Natural killer cell (primary cell): ENCODE measurements around the gene MSGN1. TPM values are rescaled to one million over a fixed set of nuclear protein-coding genes. Genes with fewer than 3 reads are reported as not detected.

Experiments used
- ATAC-seq, 3 donors: fragments of 150-1000 bp in 2 of 3; fragments of 200-7000 bp in 1 of 3; cut with Tn5 transposase; 1 replicate in 1 of 3; 2 replicates in 2 of 3; pipeline ENCODE4 v1.10.0; 2021; ENCODE audit warnings: mild to moderate bottlenecking in 2 of 3, moderate library complexity in 2 of 3
- DNase-seq, 2 donors: peaks; one replicate each; pipeline versions ENCODE4 v3.0.0 to v3.0.0-alpha.2; 2013 to 2021; ENCODE audit warnings: mixed read lengths in 1 of 2
- H3K27ac ChIP-seq: one replicate; pipeline ENCODE4 v1.5.1; 2013; ENCODE audit warnings: mild to moderate bottlenecking, low read length
- H3K27me3 ChIP-seq: one replicate; pipeline ENCODE4 v1.6.1; 2013; ENCODE audit warnings: low read length; ENCODE audit not compliant: control insufficient read depth, insufficient read depth
- H3K36me3 ChIP-seq: one replicate; pipeline ENCODE4 v1.6.1; 2013; ENCODE audit warnings: low read length; ENCODE audit not compliant: control insufficient read depth, insufficient read depth
- H3K4me1 ChIP-seq: one replicate; pipeline ENCODE4 v1.6.1; 2013; ENCODE audit warnings: low read length; ENCODE audit not compliant: control insufficient read depth, insufficient read depth
- H3K4me3 ChIP-seq: one replicate; pipeline ENCODE4 v1.5.1; 2013; ENCODE audit warnings: low read length
- H3K9me3 ChIP-seq: one replicate; pipeline ENCODE4 v1.6.1; 2013; ENCODE audit warnings: low read length; ENCODE audit not compliant: control insufficient read depth, insufficient read depth
- H3K27ac Mint-ChIP-seq, 2 donors: one replicate each; pipeline ENCODE4 v1.8.0; 2022; ENCODE audit warnings: mild to moderate bottlenecking in 2 of 2, mixed read lengths in 2 of 2, moderate library complexity in 1 of 2
- H3K27me3 Mint-ChIP-seq, 2 donors: one replicate each; pipeline ENCODE4 v1.8.0; 2022; ENCODE audit warnings: low read depth in 2 of 2, mixed read lengths in 2 of 2
- H3K36me3 Mint-ChIP-seq: one replicate; pipeline ENCODE4 v1.8.0; 2022; ENCODE audit warnings: mixed read lengths
- H3K4me1 Mint-ChIP-seq, 2 donors: one replicate each; pipeline ENCODE4 v1.8.0; 2022; ENCODE audit warnings: mixed read lengths in 2 of 2
- H3K4me3 Mint-ChIP-seq: one replicate; pipeline ENCODE4 v1.8.0; 2022; ENCODE audit warnings: mild to moderate bottlenecking, moderate library complexity, mixed read lengths
- H3K9me3 Mint-ChIP-seq, 2 donors: one replicate each; pipeline ENCODE4 v1.8.0; 2022; ENCODE audit warnings: mixed read lengths in 2 of 2
- CTCF ChIP-seq: fragments of 200-600 bp; IDR thresholded peaks from one replicate; pipeline ENCODE4 v1.8.0; 2022; ENCODE audit warnings: antibody characterized with exemption
- WGBS: methylation state at CpG from one replicate; pipeline ENCODE4 v1.1.7; 2013; ENCODE audit warnings: missing lambda C conversion rate; ENCODE audit not compliant: insufficient coverage; 5-methylcytosine and 5-hydroxymethylcytosine counted together
- intact Hi-C: fragments of 100-400 bp; cut with micrococcal nuclease; formaldehyde crosslinking; loops from one replicate; pipeline ENCODE4 v1.14.2; 2022
- total RNA-seq, 4 donors: library from RNA; stranded (reverse); fragments of 120-200 nt in 1 of 4; gene quantifications; one replicate each; pipeline versions ENCODE4 v1.2.3 to v1.2.4, GENCODE V29; 2013 to 2022

Gene MSGN1
- total RNA-seq, 3 donors from 2014 or later (not counting 1 experiment from before 2014, with no cell fraction given), result not detected

- Mint-ChIP-seq H3K4me3 (no peak overlapping the region), H3K27me3 (no peaks in the 10 kb centered on the region), H3K27ac (no peak overlapping the region), H3K9me3 (no peaks in the 10 kb centered on the region), H3K4me1 (no peaks in the 10 kb centered on the region), H3K36me3 (peaks cover 15% of the 10 kb centered on the region)
- H3K4me3 ChIP-seq, result no peak overlapping the region
- intact Hi-C loops, result no loop called here
- H3K9me3 ChIP-seq, result no peaks in the 10 kb centered on the region
- DNase-seq (no peak), ATAC-seq (no peak)
- H3K4me1 ChIP-seq, result no peaks in the 10 kb centered on the region
- H3K27ac ChIP-seq, result no peak overlapping the region
- H3K27me3 ChIP-seq, result no peaks in the 10 kb centered on the region
- 100% methylated on average over 2 of the region's 2 CpGs for WGBS
- TF ChIP-seq CTCF, result no peak
- peaks cover 4% of the 10 kb centered on the region for H3K36me3 ChIP-seq
These were observed 43.7 kb upstream of the MSGN1 start for GRCh38 chr2:17772532-17772931.

- H3K36me3 ChIP-seq, result peaks cover 9% of the 10 kb centered on the region
- TF ChIP-seq CTCF, result no peak
These were observed 35.7 kb upstream of the MSGN1 start for GRCh38 chr2:17780546-17780945.

GRCh38 chr2:17781482-17781881, 34.8 kb upstream of the MSGN1 start:
- 87% methylated on average over 1 of the region's 1 CpG for WGBS
- TF ChIP-seq CTCF, result no peak
- Histone ChIP-seq H3K27ac (no peak overlapping the region), H3K9me3 (no peaks in the 10 kb centered on the region), H3K4me3 (no peak overlapping the region), H3K27me3 (no peaks in the 10 kb centered on the region), H3K36me3 (peaks cover 9% of the 10 kb centered on the region), H3K4me1 (no peaks in the 10 kb centered on the region)
- Mint-ChIP-seq H3K4me1 (no peaks in the 10 kb centered on the region), H3K27ac (no peak overlapping the region), H3K4me3 (no peak overlapping the region), H3K36me3 (peaks cover 2% of the 10 kb centered on the region), H3K9me3 (no peaks in the 10 kb centered on the region), H3K27me3 (no peaks in the 10 kb centered on the region)
- DNase-seq (no peak), ATAC-seq (no peak)
- intact Hi-C loops, result no loop called here

More at GRCh38 chr2:17780546-17780945, 35.7 kb upstream of the MSGN1 start:
- DNase-seq (no peak), ATAC-seq (no peak)
- no peak overlapping the region for H3K4me3 Mint-ChIP-seq
- no peaks in the 10 kb centered on the region for H3K9me3 Mint-ChIP-seq
- Histone ChIP-seq H3K4me3 (no peak overlapping the region), H3K4me1 (no peaks in the 10 kb centered on the region), H3K27me3 (no peaks in the 10 kb centered on the region), H3K27ac (no peak overlapping the region), H3K9me3 (no peaks in the 10 kb centered on the region)
- intact Hi-C loops, result no loop called here
- peaks cover 6% of the 10 kb centered on the region for H3K36me3 Mint-ChIP-seq
- no peaks in the 10 kb centered on the region for H3K27me3 Mint-ChIP-seq
- H3K4me1 Mint-ChIP-seq, result no peaks in the 10 kb centered on the region
- H3K27ac Mint-ChIP-seq, result no peak overlapping the region
- 97% methylated on average over 1 of the region's 1 CpG for WGBS

- H3K4me3 ChIP-seq, result no peak overlapping the region
- Mint-ChIP-seq H3K4me1 (no peaks in the 10 kb centered on the region), H3K4me3 (no peak overlapping the region), H3K27me3 (peaks cover 11 to 13% of the 10 kb centered on the region in 2 donors), H3K9me3 (no peaks in the 10 kb centered on the region), H3K36me3 (no peaks in the 10 kb centered on the region), H3K27ac (no peak overlapping the region)
- no peaks in the 10 kb centered on the region for H3K36me3 ChIP-seq
- TF ChIP-seq CTCF, result no peak
- no peak overlapping the region for H3K27ac ChIP-seq
- intact Hi-C loops, result no loop called here
- H3K9me3 ChIP-seq, result no peaks in the 10 kb centered on the region
- H3K4me1 ChIP-seq, result no peaks in the 10 kb centered on the region
- H3K27me3 ChIP-seq, result peaks cover 5% of the 10 kb centered on the region
- DNase-seq, result no peak
- 96% methylated on average over 3 of the region's 3 CpGs for WGBS
- ATAC-seq, result no peak
These were observed 29.5 kb upstream of the MSGN1 start for GRCh38 chr2:17786727-17787126.
